Transverse colon (tissue), 3 donors: ENCODE results near the gene ASCC2.

Source experiments
- POLR2A ChIP-seq: fragments of 450-650 bp; IDR thresholded peaks from one replicate; pipeline ENCODE4 v1.6.1; 2016; ENCODE audit warnings: antibody characterized with exemption, mild to moderate bottlenecking, moderate library complexity
- TF ChIP-seq, protein P1 (sequence below), 5 experiments: fragments of 200-600 bp in 3 of 5; fragments of 450-650 bp in 2 of 5; sonication (generic) in 3 of 5; IDR thresholded peaks; 1 replicate in 2 of 5; 2 replicates in 3 of 5; pipeline ENCODE4 v1.5.1; 2016 to 2017; ENCODE audit warnings: antibody characterized with exemption in 5 of 5, inconsistent platforms in 3 of 5, mild to moderate bottlenecking in 2 of 5, moderate library complexity in 1 of 5

GRCh38 chr22:29751669-29752068 is 86.4 kb downstream of the ASCC2 start:
- TF ChIP-seq, protein P1, sequence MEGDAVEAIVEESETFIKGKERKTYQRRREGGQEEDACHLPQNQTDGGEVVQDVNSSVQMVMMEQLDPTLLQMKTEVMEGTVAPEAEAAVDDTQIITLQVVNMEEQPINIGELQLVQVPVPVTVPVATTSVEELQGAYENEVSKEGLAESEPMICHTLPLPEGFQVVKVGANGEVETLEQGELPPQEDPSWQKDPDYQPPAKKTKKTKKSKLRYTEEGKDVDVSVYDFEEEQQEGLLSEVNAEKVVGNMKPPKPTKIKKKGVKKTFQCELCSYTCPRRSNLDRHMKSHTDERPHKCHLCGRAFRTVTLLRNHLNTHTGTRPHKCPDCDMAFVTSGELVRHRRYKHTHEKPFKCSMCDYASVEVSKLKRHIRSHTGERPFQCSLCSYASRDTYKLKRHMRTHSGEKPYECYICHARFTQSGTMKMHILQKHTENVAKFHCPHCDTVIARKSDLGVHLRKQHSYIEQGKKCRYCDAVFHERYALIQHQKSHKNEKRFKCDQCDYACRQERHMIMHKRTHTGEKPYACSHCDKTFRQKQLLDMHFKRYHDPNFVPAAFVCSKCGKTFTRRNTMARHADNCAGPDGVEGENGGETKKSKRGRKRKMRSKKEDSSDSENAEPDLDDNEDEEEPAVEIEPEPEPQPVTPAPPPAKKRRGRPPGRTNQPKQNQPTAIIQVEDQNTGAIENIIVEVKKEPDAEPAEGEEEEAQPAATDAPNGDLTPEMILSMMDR (IDR thresholded peaks at IDR 0.05): no peak
- no peak for TF ChIP-seq POLR2A
